HCT116 (cell line): Measurements from ENCODE around the gene SCTR. TPM values are rescaled to one million over a fixed set of nuclear protein-coding genes. Genes with fewer than 3 reads are reported as not detected.

Source experiments
- EGR1 ChIP-seq: IDR thresholded peaks from 2 replicates; pipeline ENCODE4 v1.6.1; 2012; ENCODE audit warnings: low read depth
- EZH2phosphoT487 ChIP-seq: fragments of 200-600 bp; IDR thresholded peaks from 2 replicates; pipeline ENCODE4 v1.6.1; 2018; ENCODE audit warnings: antibody characterized with exemption, borderline replicate concordance
- JUND ChIP-seq: IDR thresholded peaks from 2 replicates; pipeline ENCODE4 v1.6.1; 2012
- RAD21 ChIP-seq: IDR thresholded peaks from 2 replicates; pipeline ENCODE4 v1.6.1; 2012; ENCODE audit warnings: low read depth, mild to moderate bottlenecking
- REST ChIP-seq: IDR thresholded peaks from 2 replicates; pipeline ENCODE4 v1.6.1; 2012; ENCODE audit warnings: low read depth
- SP1 ChIP-seq: IDR thresholded peaks from 2 replicates; pipeline ENCODE4 v1.6.1; 2012; ENCODE audit warnings: low read depth
- SRF ChIP-seq: IDR thresholded peaks from 2 replicates; pipeline ENCODE4 v1.6.1; 2012; ENCODE audit warnings: low read depth
- YY1 ChIP-seq: IDR thresholded peaks from 2 replicates; pipeline ENCODE4 v1.6.1; 2011; ENCODE audit warnings: low read length, low read depth, moderate library complexity, mild to moderate bottlenecking; ENCODE audit not compliant: insufficient replicate concordance; ENCODE audit errors: extremely low read depth
- ZNF274 ChIP-seq: fragments of 200-500 bp; sonication (Bioruptor generic); IDR thresholded peaks from 2 replicates; pipeline ENCODE4 v1.6.1; 2014; ENCODE audit warnings: mild to moderate bottlenecking, low read depth, low read length, inconsistent platforms
- total RNA-seq: library from RNA; stranded (reverse); gene quantifications from one replicate; pipeline ENCODE4 v1.2.1, GENCODE V29; 2021; ENCODE audit not compliant: unreplicated experiment

Gene SCTR
- total RNA-seq, 1 experiment from 2014 or later = not detected

GRCh38 chr2:119489232-119489952, 34.9 kb downstream of the SCTR start (continued):
- no peak for TF ChIP-seq REST
- TF ChIP-seq EZH2phosphoT487 = no peak
- no peak for TF ChIP-seq RAD21
- no peak for TF ChIP-seq SRF
- no peak for TF ChIP-seq JUND
- no peak for TF ChIP-seq SP1
- TF ChIP-seq YY1 = no peak
- TF ChIP-seq ZNF274 = no peak
- TF ChIP-seq EGR1 = no peak
